Brain microvascular endothelial cell (primary cell): ENCODE data around the gene LMTK2.

Experiments
- DNase-seq: peaks from one replicate; pipeline ENCODE4 v3.0.0-alpha.2; 2020
- H3K27ac ChIP-seq: fragments of 250-450 bp; sonication (Bioruptor Pico); 2 replicates; pipeline ENCODE4 v1.5.1; 2020; ENCODE audit warnings: mild to moderate bottlenecking, moderate library complexity
- H3K27me3 ChIP-seq: fragments of 250-450 bp; sonication (Bioruptor Pico); replicated peaks from 2 replicates; pipeline ENCODE4 v1.5.1; 2020; ENCODE audit warnings: mild to moderate bottlenecking
- H3K36me3 ChIP-seq: fragments of 250-450 bp; sonication (Bioruptor Pico); replicated peaks from 2 replicates; pipeline ENCODE4 v1.5.1; 2020; ENCODE audit warnings: mild to moderate bottlenecking
- H3K4me3 ChIP-seq: 2 replicates; pipeline ENCODE4 v1.5.1; 2011; ENCODE audit warnings: low read depth, mild to moderate bottlenecking, control low read depth, low read length, moderate library complexity
- CTCF ChIP-seq: IDR thresholded peaks from 2 replicates; pipeline ENCODE4 v1.5.1; 2011; ENCODE audit warnings: low read depth, mild to moderate bottlenecking, moderate library complexity, low read length, control low read depth, inconsistent platforms; ENCODE audit errors: missing control alignments
- in situ Hi-C: cut with HindIII; loops from 2 replicates; pipeline ENCODE4 v1.10.0; 2017; ENCODE audit warnings: low sequenced_read_pairs, low pct_ligation_motif_present

Gene LMTK2

GRCh38 chr7:98210513-98211220 lies 104.0 kb downstream of the LMTK2 start:
- no peak overlapping the region for H3K27ac ChIP-seq
- H3K27me3 ChIP-seq, result no peaks in the 10 kb centered on the region
- TF ChIP-seq CTCF, result no peak
- no peaks in the 10 kb centered on the region for H3K36me3 ChIP-seq
- in situ Hi-C loops, result no loop called here
- no peak for DNase-seq
- H3K4me3 ChIP-seq, result peak overlapping the region; percentile 33

GRCh38 chr7:98211221-98211675 lies 104.6 kb downstream of the LMTK2 start, which contains the start of gene BHLHA15:
Gene BHLHA15, plus strand, starts transcription at chr7:98211439. Its CDS starts 871 bp downstream, at chr7:98212310.
- DNase-seq, result no peak
- no peak within 1 kb of the TSS for H3K27ac ChIP-seq
- H3K27me3 ChIP-seq, result no peaks in the 10 kb centered on the region
- peaks cover 4% of the 10 kb centered on the region for H3K36me3 ChIP-seq
- H3K4me3 ChIP-seq, result peak within 1 kb of the TSS; percentile 33
- no peak for TF ChIP-seq CTCF
- in situ Hi-C loops, result no loop called here

- no peak for TF ChIP-seq CTCF
- Histone ChIP-seq H3K27ac (no peak overlapping the region), H3K27me3 (no peaks in the 10 kb centered on the region), H3K4me3 (peak overlapping the region; percentile 33), H3K36me3 (peaks cover 5% of the 10 kb centered on the region)
- in situ Hi-C loops, result no loop called here
- no peak for DNase-seq
Observed at GRCh38 chr7:98211676-98212531, 105.2 kb downstream of the LMTK2 start.

GRCh38 chr7:98212532-98213041 lies 105.9 kb downstream of the LMTK2 start:
- no peak overlapping the region for H3K27ac ChIP-seq
- no peak overlapping the region for H3K4me3 ChIP-seq
- in situ Hi-C loops, result no loop called here
- no peak for DNase-seq
- H3K36me3 ChIP-seq, result peaks cover 5% of the 10 kb centered on the region
- TF ChIP-seq CTCF, result no peak
- no peaks in the 10 kb centered on the region for H3K27me3 ChIP-seq

- in situ Hi-C loops, result no loop called here
- no peak for TF ChIP-seq CTCF
- H3K4me3 ChIP-seq, result no peak overlapping the region
- H3K27me3 ChIP-seq, result no peaks in the 10 kb centered on the region
- no peak overlapping the region for H3K27ac ChIP-seq
- H3K36me3 ChIP-seq, result peaks cover 5% of the 10 kb centered on the region
- DNase-seq, result no peak
Observed at GRCh38 chr7:98213296-98213887, 106.7 kb downstream of the LMTK2 start.
